ENCODE data around the gene DIAPH3. TPM values are rescaled to one million over a fixed set of nuclear protein-coding genes. Genes with fewer than 3 reads are reported as not detected.

The DIAPH3 gene
- total RNA-seq, 1 donor from 2014 or later, result 12.7 TPM

DNA sequence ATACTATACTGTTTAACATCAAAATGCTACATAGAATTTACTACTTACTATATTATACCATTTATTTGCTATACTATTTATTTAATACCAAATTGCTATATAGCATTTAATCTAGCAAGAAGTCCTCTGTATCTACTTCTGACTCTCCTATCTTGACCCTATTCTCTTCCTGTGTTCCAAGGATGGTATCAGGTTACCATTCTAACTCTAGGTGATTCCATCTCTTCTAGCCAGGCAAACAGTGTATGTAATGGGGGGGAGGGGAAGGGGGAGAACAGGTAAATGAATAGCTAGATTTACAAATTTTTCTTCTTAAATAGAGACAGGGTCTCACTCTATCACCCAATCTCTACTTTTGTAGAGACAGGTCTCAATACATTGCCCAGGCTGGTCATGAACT, 200.3 kb downstream of the DIAPH3 start:
- no peak for DNase-seq (ENCODE audit: low read depth, low spot score)

DNA sequence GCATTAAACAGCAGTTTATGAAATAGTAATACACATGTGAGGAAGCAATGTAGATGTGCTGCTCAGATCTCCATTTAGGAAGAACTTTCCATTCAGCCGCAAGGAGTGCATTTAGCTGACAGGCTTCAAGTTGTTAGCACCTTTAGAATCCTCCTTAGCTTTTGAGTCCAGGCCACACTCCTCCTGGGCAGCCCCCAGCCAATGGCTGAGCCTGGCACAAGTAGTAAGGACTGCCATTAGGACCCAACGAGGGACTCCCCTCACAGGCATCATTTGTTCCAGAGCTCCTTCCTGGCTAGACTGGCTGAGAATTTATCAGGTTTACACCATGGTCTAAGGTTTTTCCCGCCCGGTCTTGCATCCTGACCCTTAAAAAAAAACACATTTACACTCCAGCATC, 201.4 kb downstream of the DIAPH3 start:
- DNase-seq (ENCODE audit: low read depth, low spot score), result no peak

DNA sequence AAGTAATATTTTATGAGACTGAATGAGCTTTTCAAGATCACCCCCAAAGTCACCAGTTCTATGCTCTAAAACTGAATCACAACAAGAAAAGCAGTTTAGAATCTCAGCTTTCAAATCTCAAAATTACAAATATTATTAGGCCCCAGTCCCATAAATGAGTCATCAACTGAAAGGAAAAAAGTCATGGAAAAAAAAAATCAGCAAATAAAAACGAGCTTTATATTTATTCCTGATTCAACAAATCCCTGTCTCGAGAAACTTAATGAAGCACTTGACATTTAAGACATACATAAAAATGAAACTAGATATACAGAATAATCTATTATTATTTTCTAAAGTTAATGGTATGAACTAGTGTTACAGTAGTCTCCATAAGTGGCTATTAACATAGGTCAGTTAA, 203.0 kb downstream of the DIAPH3 start:
- no peak for DNase-seq (ENCODE audit: low read depth, low spot score)

DNA sequence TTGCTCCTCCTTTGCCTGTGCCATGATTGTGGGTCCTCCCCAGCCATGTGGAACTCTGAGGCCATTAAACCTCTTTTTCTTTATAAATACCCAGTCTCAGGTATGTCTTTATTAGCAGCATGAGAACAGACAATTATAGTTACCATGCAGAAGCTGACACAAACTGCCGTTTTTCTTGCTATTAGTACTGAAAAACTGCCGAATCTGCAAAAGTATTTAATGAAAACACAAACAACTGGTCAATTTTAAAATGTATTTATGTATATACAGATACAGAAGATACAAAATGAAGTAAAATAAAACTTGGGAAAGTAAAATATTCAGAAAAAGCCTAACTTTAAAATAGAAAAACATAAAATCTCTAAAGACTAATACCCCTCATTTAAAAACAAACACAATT, 206.3 kb downstream of the DIAPH3 start:
- no peak for DNase-seq (ENCODE audit: low read depth, low spot score)

DNA sequence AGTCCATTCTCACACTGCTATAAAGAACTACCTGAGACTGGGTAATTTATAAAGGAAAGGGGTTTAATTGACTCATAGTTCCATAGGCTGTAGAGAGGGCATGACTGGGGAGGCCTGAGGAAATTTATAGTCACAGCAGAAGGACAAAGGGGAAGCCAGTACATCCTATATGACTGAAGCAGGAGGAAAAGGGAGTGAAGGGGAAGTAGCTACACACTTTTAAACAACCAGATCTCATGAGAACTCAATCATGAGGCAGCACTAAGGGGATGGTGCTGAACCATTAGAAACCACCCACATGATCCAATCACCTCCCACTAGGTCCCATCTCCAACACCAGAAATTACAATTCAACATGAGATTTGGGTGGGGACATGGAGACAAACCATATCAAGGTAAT, 209.1 kb downstream of the DIAPH3 start:
- DNase-seq (ENCODE audit: low read depth, low spot score), result no peak

DNA sequence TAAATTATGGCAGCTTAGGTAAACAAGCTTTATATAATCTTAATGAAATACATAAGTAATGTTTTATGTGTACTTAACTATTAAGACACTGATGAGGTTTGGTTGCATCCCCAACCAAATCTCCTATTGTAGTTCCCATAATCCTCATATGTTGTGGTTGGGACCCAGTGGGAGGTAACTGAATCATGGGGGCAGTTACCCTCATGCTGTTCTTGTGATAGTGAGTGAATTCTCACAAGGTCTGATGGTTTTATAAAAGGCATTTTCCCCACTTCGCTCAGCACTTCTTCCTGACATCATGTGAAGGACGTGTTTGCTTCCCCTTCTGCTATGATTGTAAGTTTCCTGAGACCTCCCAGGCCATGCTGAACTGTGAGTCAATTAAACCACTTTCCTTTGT, 212.7 kb downstream of the DIAPH3 start:
- no peak for DNase-seq (ENCODE audit: low read depth, low spot score)

DNA sequence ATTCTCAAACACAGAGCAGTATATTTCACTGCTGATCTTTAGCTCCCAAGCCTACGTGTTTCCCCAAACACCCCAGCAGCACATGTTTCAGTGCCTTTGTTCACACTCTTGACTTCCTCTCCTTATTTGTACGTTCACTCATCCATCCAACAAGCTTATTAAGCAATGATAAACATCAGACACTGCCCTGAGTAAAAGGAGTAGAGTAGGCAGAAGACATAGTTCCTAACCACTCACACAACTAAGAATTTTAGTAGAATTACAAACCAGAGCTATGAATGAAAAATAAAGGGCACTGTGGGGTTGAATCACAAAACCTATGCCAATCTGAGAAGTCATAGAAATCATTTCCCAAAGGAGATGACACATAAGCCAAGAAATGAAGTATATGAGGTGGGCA, 213.5 kb downstream of the DIAPH3 start:
- no peak for DNase-seq (ENCODE audit: low read depth, low spot score)

DNA sequence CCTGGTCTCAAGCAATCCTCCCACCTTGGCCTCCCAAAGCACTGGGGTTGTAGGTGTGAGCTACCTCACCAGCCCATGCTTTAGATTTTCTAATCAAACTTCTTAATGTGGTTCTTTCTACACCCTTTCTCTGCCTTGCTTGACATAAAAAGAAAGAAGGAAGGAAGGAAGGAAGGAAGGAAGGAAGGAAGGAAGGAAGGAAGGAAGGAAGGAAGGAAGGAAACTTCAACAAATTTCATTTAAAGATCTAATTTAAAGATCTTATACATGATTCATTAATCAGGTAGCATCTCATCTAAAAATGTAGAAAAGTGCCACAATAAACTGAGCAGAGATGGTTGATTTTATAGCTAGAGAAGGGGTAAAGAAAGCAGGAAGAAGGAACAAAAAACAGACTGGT, 215.0 kb downstream of the DIAPH3 start:
- DNase-seq (ENCODE audit: low read depth, low spot score), result no peak

DNA sequence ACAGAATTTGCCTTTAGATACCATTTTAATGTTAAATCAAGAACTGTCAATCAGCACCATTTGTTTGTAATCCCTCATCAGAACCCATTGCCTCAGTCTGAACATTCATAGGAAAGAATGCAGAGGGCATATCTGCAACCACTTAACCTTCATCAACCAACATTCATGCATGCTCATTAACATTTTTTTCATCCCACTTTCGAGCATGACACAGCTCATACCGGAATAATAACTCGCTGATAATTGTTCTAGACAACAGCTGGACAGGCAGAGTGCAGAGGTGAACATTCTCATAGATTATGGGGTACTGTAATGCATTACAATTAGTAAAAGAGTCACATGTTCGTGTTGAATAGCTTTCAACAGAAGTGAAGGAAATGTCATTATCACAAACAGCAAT, 216.8 kb downstream of the DIAPH3 start:
- DNase-seq (ENCODE audit: low read depth, low spot score), result no peak

DNA sequence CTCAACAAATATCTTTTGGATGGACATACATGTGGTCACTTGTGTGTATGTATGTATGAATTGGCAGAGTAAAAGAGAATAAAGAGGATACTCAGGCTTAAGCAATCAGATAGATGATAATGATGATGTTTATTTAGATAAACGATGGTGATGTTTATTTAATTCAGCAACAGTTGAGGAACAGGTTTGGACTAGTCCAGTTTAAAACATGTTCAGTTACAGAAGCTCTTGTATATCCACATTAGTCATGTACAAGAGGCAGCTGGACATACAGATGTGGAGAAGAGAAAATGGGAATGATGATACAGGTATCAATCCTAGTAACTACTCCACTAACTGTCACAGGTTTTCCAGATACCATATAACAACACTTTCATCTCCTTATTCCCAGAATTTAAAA, 232.1 kb downstream of the DIAPH3 start:
- no peak for DNase-seq (ENCODE audit: low read depth, low spot score)

DNA sequence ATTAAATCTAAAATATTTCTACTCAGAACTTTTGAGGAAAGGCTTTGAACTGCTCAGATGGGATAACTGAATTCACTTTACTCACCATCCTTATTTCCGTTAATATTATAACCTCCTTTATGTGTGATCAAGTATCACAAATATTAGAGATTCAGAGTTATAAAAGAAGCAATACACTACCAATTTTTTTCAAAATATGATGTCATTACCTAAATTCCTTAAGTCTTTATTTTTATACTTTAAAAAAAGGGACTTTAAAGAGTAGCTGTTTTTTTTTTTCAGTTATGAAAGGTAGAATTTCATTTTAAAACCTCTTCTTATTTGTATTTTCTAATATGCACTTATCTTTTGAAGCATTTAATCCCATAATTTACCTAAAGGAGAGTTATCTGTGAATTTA, 239.5 kb downstream of the DIAPH3 start:
- DNase-seq (ENCODE audit: low read depth, low spot score), result no peak

DNA sequence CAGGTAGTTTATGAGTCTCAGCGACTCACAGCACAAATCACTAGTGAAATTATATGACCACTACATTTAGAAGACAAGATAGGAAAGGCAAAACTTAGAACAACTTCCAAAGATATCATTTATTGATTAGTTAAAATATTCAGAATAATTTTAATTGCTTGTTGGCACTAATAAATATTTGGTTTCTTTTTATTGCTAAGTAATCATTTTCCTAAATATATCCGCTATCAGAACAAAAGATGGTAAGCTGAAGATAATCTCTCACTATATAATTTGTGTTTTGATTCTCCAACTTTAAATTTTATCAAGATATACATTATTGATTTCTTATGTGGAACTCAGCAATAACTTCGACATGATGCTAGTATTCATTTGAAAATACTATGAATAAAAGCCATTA, 248.5 kb downstream of the DIAPH3 start:
- no peak for DNase-seq (ENCODE audit: low read depth, low spot score)

DNA sequence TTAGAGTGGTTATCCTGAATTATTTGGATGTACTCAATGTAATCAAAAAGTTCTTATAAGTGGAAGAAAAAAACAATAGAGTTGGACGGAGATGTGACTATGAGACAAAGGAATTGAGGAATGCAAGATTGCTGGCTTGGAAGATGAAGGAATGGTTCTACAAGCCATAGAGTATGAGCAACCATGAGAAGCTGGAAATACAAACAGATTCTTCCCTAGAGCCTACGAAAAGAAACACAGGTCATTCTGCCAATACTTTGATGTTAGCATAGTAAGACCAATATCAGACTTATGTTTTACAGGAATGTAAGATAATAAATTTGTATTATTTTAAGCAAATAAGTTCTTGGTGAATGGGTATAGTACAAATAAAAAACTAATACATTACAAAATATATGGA, 249.2 kb downstream of the DIAPH3 start:
- DNase-seq (ENCODE audit: low read depth, low spot score), result no peak

DNA sequence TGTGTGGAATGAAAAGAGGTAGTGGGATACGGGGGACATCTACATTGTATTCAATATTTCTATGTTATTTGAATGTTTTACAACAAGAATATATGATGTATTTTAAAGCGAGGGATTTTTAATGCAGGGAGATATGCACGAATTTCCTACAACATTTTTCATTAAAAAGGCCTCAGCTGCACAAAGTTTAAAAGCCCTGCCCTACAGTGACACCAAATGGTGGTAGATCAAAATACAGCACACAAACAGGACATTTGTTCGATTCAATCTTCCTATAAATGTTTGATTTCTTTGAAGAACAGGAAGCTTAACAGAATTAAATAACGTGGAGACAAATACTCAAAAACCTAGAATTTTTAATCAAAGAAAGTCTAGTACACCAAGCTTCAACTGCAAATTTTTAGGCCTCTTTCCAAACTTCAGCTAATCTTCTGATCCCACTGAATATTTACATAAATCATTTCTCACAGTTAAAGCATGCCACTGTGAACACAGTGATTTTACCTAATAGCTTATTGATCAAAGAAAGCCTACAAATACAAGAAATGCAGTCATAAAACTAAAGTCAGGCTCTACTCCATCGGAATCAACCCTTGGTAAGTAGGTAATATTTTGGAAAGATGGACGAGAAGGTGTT, 257.2 kb downstream of the DIAPH3 start:
- DNase-seq (ENCODE audit: low read depth, low spot score), result peak; percentile 8

DNA sequence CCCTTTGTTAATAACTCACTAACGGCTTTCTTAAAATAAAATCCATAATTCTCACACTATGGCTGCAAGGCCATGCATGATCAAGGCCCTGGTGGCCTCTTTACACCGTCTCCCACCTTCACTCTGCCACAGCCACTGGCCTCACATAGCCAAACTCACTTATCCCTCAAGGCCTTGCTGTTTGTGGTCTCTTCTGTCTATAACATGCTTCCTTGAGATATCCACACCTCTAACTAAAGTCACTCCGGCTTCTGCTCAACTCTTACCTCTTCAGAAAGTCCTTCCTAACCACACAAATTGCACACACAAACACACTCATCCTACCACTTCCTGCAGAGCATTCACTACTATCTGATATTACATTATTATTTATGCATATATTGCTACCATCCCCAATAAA, 262.5 kb downstream of the DIAPH3 start:
- DNase-seq (ENCODE audit: low read depth, low spot score), result no peak

DNA sequence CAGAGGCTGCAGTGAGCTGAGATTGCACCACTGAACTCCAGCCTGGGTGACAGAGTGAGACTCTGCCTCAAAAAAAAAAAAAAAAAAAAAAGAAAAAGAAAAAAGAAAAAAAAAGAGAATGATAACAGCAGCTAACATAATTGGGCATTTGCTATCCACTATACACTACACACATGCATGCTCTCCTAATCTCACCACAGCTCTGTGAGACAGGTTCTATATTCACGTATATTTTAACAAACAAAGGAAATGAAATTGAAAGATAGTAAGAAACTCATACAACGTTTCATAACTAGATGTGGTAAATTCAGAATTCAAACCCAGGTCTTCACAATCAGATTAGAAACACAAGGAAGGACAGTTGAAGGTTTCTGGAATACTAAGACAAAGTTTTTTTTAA, 265.7 kb downstream of the DIAPH3 start:
- DNase-seq (ENCODE audit: low read depth, low spot score), result no peak

DNA sequence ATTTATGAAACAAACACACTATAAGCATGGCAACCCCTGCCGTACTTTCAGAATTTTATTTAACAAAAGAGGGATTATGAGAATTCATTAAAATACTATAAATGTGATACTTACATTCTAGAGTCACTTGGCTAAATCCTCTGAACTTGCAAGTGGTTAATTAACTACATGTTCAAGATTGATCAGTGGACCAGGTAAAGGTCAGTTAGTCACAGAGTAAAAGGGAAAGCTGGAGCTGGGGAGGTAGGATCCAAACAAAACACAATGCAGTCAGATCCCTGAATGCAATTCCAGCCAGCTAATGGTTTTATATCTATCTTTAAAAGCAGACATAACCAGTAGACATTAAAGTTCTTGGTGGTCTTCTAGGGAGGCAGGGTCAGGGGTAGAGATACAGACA, 270.5 kb downstream of the DIAPH3 start:
- DNase-seq (ENCODE audit: low read depth, low spot score), result no peak

DNA sequence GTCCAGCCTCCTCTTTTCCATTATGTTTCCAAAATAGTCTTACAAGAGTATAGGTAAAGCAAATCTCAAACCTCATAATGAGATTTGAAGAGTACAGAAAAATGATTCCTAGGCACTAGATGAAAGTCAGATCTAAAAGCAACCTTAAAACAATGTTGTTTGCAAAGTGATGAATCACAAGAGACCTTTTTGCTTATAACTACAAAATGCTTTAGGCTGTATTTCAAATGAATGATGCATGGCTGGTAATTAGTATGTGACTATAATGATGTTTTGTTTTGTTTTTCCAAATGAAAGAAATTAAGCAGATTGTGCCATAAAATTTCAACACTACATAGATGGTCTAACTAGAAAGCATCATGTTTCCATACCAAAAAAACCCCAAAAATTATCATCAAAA, 272.7 kb downstream of the DIAPH3 start:
- DNase-seq (ENCODE audit: low read depth, low spot score), result no peak

DNA sequence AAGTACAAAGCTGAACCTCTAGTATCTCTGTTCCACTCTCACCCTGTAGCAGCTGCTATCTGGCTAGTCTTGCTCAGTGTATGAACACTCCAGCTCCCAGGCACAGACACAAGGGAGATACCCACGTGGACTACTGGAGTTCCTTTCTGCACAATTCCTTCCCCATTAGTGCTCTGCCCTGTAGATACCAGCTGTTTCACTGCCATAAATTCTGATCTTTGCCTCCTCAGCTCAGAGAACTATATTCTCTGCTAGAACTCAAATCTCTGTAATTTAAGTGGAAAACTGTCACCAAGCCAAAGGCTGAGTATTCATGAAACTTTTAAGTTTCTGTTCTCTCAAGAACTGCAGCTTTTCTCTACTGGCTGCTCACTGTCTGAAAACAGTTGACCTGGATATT, 273.7 kb downstream of the DIAPH3 start:
- no peak for DNase-seq (ENCODE audit: low read depth, low spot score)

DNA sequence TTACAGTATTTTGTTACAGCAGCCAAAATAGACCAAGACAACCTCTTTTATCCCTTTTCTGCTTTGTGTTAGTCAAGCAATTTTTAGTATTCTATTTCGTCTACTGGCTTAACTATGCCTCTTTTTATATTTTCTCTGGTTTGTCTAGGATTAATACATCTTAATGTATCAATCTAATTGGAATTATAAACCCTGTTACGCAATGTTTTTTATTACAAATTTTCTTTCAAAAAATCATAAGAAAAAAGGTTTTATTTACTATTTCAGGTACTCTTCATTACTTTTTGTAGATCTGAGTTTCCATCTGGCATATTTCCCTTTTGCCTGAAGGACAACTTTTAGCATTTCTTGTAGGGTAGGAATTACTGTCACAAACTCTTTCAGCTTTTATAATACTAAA, 275.3 kb downstream of the DIAPH3 start:
- no peak for DNase-seq (ENCODE audit: low read depth, low spot score)

DNA sequence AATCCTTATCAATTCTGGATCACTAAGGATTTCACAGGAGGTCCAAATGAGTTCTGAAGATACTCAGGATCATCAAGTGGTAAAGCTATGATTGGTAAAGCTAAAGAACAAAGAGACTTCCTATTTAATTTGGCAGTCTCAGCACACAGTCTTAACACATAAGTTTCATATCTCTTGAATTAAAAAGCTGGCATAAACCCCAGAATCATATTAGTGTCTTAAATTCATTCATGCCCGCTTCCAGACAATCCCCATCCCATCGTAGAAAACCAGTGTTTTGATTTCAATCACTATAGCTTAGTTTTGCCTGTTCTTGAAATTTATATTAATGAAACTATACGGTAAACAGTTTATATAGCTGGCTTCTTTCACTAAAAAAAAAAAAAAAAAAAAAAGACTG, 278.7 kb downstream of the DIAPH3 start:
- DNase-seq (ENCODE audit: low read depth, low spot score), result no peak

DNA sequence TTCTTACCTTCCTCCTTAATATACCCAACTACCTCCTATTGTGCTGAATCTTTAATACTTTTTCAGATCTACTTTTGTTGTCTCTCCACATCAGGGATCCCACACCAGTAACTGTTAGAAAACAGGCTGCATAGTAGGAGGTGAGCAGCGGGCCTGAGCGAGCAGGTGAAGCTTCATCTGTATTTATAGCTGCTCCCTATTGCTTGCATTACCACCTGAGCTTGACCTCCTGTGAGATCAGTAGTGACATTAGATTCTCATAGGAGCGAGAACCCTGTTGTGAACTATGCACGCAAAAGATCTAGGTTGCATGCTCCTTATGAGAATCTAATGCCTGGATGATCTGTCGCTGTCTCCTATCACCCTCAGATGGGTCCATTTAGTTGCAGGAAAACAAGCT, 279.8 kb downstream of the DIAPH3 start:
- DNase-seq (ENCODE audit: low read depth, low spot score), result no peak

DNA sequence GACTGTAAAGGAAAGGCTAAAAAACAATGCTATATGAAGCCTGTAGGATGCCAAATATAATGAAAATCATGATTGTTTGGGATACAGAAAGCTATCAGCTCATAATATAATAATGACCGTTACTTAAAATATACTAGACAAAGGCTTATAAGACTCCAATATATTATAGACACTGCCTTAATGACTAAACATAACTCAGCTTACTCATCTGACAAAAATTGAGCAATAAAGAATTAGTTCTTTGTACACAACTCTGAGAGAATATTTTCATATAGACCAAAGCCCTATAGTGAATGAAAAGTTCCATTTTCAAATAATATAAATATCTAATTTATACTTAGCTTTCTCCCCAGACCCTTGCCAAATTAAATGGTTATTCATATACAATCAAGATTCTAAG, 283.3 kb downstream of the DIAPH3 start:
- DNase-seq (ENCODE audit: low read depth, low spot score), result no peak

DNA sequence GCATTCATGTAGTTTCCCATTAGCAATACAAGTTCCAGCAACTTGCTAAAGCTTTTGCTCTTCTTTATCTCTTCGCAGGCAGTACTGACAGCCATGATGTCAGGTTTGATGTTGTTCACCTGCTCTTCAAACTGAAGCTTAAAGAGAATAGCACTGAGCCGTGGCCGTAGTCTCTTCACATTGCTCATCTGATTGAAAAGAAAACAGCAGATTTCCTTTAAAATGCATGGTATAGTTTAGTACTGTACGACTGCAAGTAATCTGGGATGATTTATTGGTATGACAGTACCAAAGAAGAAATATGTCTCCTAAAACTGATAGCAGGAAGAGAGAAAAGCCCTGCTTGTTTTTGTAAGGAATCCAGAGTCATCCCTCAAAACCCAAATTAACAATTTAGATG, 284.4 kb downstream of the DIAPH3 start:
- DNase-seq (ENCODE audit: low read depth, low spot score), result no peak

Data from pulmonary artery endothelial cell (primary cell).